Muscle layer of duodenum (tissue), 2 donors: Measurements from ENCODE around the gene SLC10A7.

Source experiments
- H3K27ac ChIP-seq: one replicate; pipeline ENCODE4 v1.7.0; 2013; ENCODE audit warnings: mild to moderate bottlenecking, low read length
- H3K27me3 ChIP-seq: one replicate; pipeline ENCODE4 v1.7.0; 2013; ENCODE audit warnings: low read depth, mild to moderate bottlenecking, control low read depth, low read length
- H3K36me3 ChIP-seq, 2 donors: one replicate each; pipeline ENCODE4 v1.7.0; 2013; ENCODE audit warnings: low read length in 2 of 2, control low read depth in 1 of 2, mild to moderate bottlenecking in 1 of 2; ENCODE audit not compliant: insufficient read depth in 2 of 2, control insufficient read depth in 1 of 2
- H3K4me1 ChIP-seq, 2 donors: one replicate each; pipeline ENCODE4 v1.7.0; 2013; ENCODE audit warnings: low read length in 2 of 2, mild to moderate bottlenecking in 2 of 2, control low read depth in 1 of 2, moderate library complexity in 1 of 2; ENCODE audit not compliant: insufficient read depth in 2 of 2, control insufficient read depth in 1 of 2
- H3K4me3 ChIP-seq, 2 donors: one replicate each; pipeline ENCODE4 v1.7.0; 2013; ENCODE audit warnings: low read length in 2 of 2, low read depth in 1 of 2, mild to moderate bottlenecking in 1 of 2
- H3K9me3 ChIP-seq, 2 donors: one replicate each; pipeline ENCODE4 v1.7.0; 2013; ENCODE audit warnings: low read length in 2 of 2, control low read depth in 1 of 2, mild to moderate bottlenecking in 1 of 2; ENCODE audit not compliant: control insufficient read depth in 1 of 2
- donor health status: healthy.

SLC10A7 gene

GRCh38 chr4:146349306-146349705, 172.4 kb downstream of the SLC10A7 start:
- Histone ChIP-seq H3K27ac (no peak overlapping the region), H3K9me3 (no peaks in the 10 kb centered on the region), H3K27me3 (no peaks in the 10 kb centered on the region), H3K36me3 (no peaks in the 10 kb centered on the region), H3K4me1 (no peaks in the 10 kb centered on the region), H3K4me3 (no peak overlapping the region)

- no peaks in the 10 kb centered on the region for H3K9me3 ChIP-seq
- H3K4me3 ChIP-seq: no peak overlapping the region
- no peak overlapping the region for H3K27ac ChIP-seq
- no peaks in the 10 kb centered on the region for H3K27me3 ChIP-seq
- H3K36me3 ChIP-seq: no peaks in the 10 kb centered on the region
- no peaks in the 10 kb centered on the region for H3K4me1 ChIP-seq
Measured at GRCh38 chr4:146347822-146348221, 173.9 kb downstream of the SLC10A7 start.

- H3K9me3 ChIP-seq: no peaks in the 10 kb centered on the region
- H3K4me3 ChIP-seq: no peak overlapping the region
- H3K27me3 ChIP-seq: no peaks in the 10 kb centered on the region
- H3K4me1 ChIP-seq: no peaks in the 10 kb centered on the region
- no peaks in the 10 kb centered on the region for H3K36me3 ChIP-seq
- no peak overlapping the region for H3K27ac ChIP-seq
Measured at GRCh38 chr4:146346276-146346675, 175.5 kb downstream of the SLC10A7 start.

GRCh38 chr4:146343776-146344175, 178.0 kb downstream of the SLC10A7 start:
- H3K4me1 ChIP-seq: no peaks in the 10 kb centered on the region
- H3K27me3 ChIP-seq: no peaks in the 10 kb centered on the region
- H3K9me3 ChIP-seq: no peaks in the 10 kb centered on the region
- H3K4me3 ChIP-seq: no peak overlapping the region
- no peaks in the 10 kb centered on the region for H3K36me3 ChIP-seq
- no peak overlapping the region for H3K27ac ChIP-seq

- H3K27ac ChIP-seq: no peak overlapping the region
- no peaks in the 10 kb centered on the region for H3K27me3 ChIP-seq
- H3K4me1 ChIP-seq: no peaks in the 10 kb centered on the region
- H3K4me3 ChIP-seq: no peak overlapping the region
- no peaks in the 10 kb centered on the region for H3K9me3 ChIP-seq
- H3K36me3 ChIP-seq: no peaks in the 10 kb centered on the region
Measured at GRCh38 chr4:146343199-146343598, 178.5 kb downstream of the SLC10A7 start.

GRCh38 chr4:146342600-146343192, 179.0 kb downstream of the SLC10A7 start:
- Histone ChIP-seq H3K4me3 (no peak overlapping the region), H3K4me1 (no peaks in the 10 kb centered on the region), H3K36me3 (no peaks in the 10 kb centered on the region), H3K9me3 (no peaks in the 10 kb centered on the region), H3K27ac (no peak overlapping the region), H3K27me3 (no peaks in the 10 kb centered on the region)

GRCh38 chr4:146340798-146341197, 180.9 kb downstream of the SLC10A7 start:
- Histone ChIP-seq H3K4me3 (no peak overlapping the region), H3K36me3 (no peaks in the 10 kb centered on the region)

GRCh38 chr4:146338512-146338911, 183.2 kb downstream of the SLC10A7 start:
- H3K9me3 ChIP-seq: no peaks in the 10 kb centered on the region
- no peak overlapping the region for H3K27ac ChIP-seq
- no peaks in the 10 kb centered on the region for H3K36me3 ChIP-seq
- H3K27me3 ChIP-seq: no peaks in the 10 kb centered on the region
- H3K4me1 ChIP-seq: peaks cover 0 to 6% of the 10 kb centered on the region in 2 donors
- no peak overlapping the region for H3K4me3 ChIP-seq

More at GRCh38 chr4:146340798-146341197, 180.9 kb downstream of the SLC10A7 start:
- H3K4me1 ChIP-seq: peaks cover 0 to 6% of the 10 kb centered on the region in 2 donors
- H3K9me3 ChIP-seq: no peaks in the 10 kb centered on the region
- no peak overlapping the region for H3K27ac ChIP-seq
- no peaks in the 10 kb centered on the region for H3K27me3 ChIP-seq

- H3K4me3 ChIP-seq: no peak overlapping the region
- H3K36me3 ChIP-seq: no peaks in the 10 kb centered on the region
- H3K9me3 ChIP-seq: no peaks in the 10 kb centered on the region
- H3K27me3 ChIP-seq: no peaks in the 10 kb centered on the region
- H3K4me1 ChIP-seq: peaks cover 0 to 6% of the 10 kb centered on the region in 2 donors
- H3K27ac ChIP-seq: no peak overlapping the region
Measured at GRCh38 chr4:146336410-146336807, 185.3 kb downstream of the SLC10A7 start.

GRCh38 chr4:146335763-146336409, 185.9 kb downstream of the SLC10A7 start:
- Histone ChIP-seq H3K9me3 (no peaks in the 10 kb centered on the region), H3K27ac (no peak overlapping the region), H3K27me3 (no peaks in the 10 kb centered on the region), H3K36me3 (no peaks in the 10 kb centered on the region), H3K4me3 (no peak overlapping the region), H3K4me1 (peaks cover 0 to 6% of the 10 kb centered on the region in 2 donors)

- no peaks in the 10 kb centered on the region for H3K36me3 ChIP-seq
- no peaks in the 10 kb centered on the region for H3K27me3 ChIP-seq
- H3K27ac ChIP-seq: no peak overlapping the region
- no peaks in the 10 kb centered on the region for H3K9me3 ChIP-seq
- peaks cover 0 to 6% of the 10 kb centered on the region in 2 donors for H3K4me1 ChIP-seq
- H3K4me3 ChIP-seq: no peak overlapping the region
Measured at GRCh38 chr4:146334862-146335449, 186.8 kb downstream of the SLC10A7 start.
